HEK293 (cell line): ENCODE data around the gene TCF7L2.

ENCODE experiments used
- CTCF ChIA-PET: fragments of 350-600 bp; formaldehyde crosslinking; extraction: SDS; loops from one replicate; lab custom pipeline; 2021; ENCODE audit warnings: antibody characterized with exemption; lab: Yijun Ruan, JAX
- POLR2A ChIA-PET: fragments of 300-600 bp; formaldehyde crosslinking; extraction: SDS; loops from one replicate; lab custom pipeline; 2020; ENCODE audit warnings: antibody characterized with exemption, inconsistent platforms; lab: Yijun Ruan, JAX
- H3K27ac ChIP-seq: fragments of 200-500 bp; sonication (Bioruptor generic); 2 replicates; pipeline ENCODE4 v1.5.1; 2014; ENCODE audit warnings: low read depth, low read length, control low read depth, inconsistent platforms; ENCODE audit errors: extremely low read depth
- H3K36me3 ChIP-seq, 2 experiments: fragments of 200-500 bp in 1 of 2; sonication (Bioruptor generic) in 1 of 2; 1 replicate in 1 of 2; 2 replicates in 1 of 2; pipeline ENCODE4 v1.5.1; 2014 to 2017; ENCODE audit warnings: inconsistent platforms in 2 of 2, low read length in 2 of 2; ENCODE audit not compliant: control insufficient read depth in 2 of 2, insufficient read depth in 1 of 2
- H3K4me1 ChIP-seq: fragments of 200-500 bp; sonication (Bioruptor generic); 2 replicates; pipeline ENCODE4 v1.5.1; 2014; ENCODE audit warnings: mild to moderate bottlenecking, low read length, inconsistent platforms; ENCODE audit not compliant: control insufficient read depth, insufficient read depth
- H3K4me3 ChIP-seq: 2 replicates; pipeline ENCODE4 v1.5.1; 2011; ENCODE audit warnings: low read depth, mild to moderate bottlenecking, control low read depth, low read length, moderate library complexity
- H3K9me3 ChIP-seq: fragments of 200-500 bp; sonication (Bioruptor generic); 2 replicates; pipeline ENCODE4 v1.5.1; 2014; ENCODE audit warnings: low read depth, low read length, inconsistent platforms; ENCODE audit not compliant: control insufficient read depth, insufficient read depth
- BCL11B ChIP-seq: fragments of 450-650 bp; formaldehyde crosslinking; IDR thresholded peaks from 2 replicates; pipeline ENCODE4 v1.5.1; 2016; ENCODE audit warnings: low read depth, missing biosample characterization, missing genetic modification characterization
- EGR2 ChIP-seq: fragments of 450-650 bp; formaldehyde crosslinking; IDR thresholded peaks from 2 replicates; pipeline ENCODE4 v1.5.1; 2016; ENCODE audit warnings: low read depth, missing biosample characterization, missing genetic modification characterization
- HOXC10 ChIP-seq: sonication (generic); formaldehyde crosslinking; IDR thresholded peaks from 2 replicates; pipeline ENCODE4 v1.8.1; 2023; ENCODE audit warnings: mild to moderate bottlenecking, missing genetic modification reagents
- KLF16 ChIP-seq: fragments of 450-650 bp; formaldehyde crosslinking; IDR thresholded peaks from 2 replicates; pipeline ENCODE4 v1.5.1; 2017; ENCODE audit warnings: missing biosample characterization, missing genetic modification characterization
- PBX3 ChIP-seq: sonication (generic); formaldehyde crosslinking; IDR thresholded peaks from 2 replicates; pipeline ENCODE4 v1.8.1; 2022; ENCODE audit warnings: mild to moderate bottlenecking, moderate library complexity, missing genetic modification reagents
- ZBTB8A ChIP-seq: fragments of 450-650 bp; formaldehyde crosslinking; IDR thresholded peaks from 2 replicates; pipeline ENCODE4 v1.5.1; 2016; ENCODE audit warnings: missing biosample characterization, missing genetic modification characterization
- ZFP37 ChIP-seq: fragments of 450-650 bp; formaldehyde crosslinking; IDR thresholded peaks from 2 replicates; pipeline ENCODE4 v1.5.1; 2016; ENCODE audit warnings: missing biosample characterization, missing genetic modification characterization
- ZNF132 ChIP-seq: fragments of 450-650 bp; formaldehyde crosslinking; IDR thresholded peaks from 2 replicates; pipeline ENCODE4 v1.5.1; 2017; ENCODE audit warnings: missing biosample characterization, missing genetic modification characterization, borderline replicate concordance
- ZNF18 ChIP-seq: fragments of 450-650 bp; formaldehyde crosslinking; IDR thresholded peaks from 2 replicates; pipeline ENCODE4 v1.5.1; 2016; ENCODE audit warnings: missing biosample characterization, missing genetic modification characterization
- ZNF248 ChIP-seq: fragments of 450-650 bp; formaldehyde crosslinking; IDR thresholded peaks from 2 replicates; pipeline ENCODE4 v1.5.1; 2017; ENCODE audit warnings: missing biosample characterization, missing genetic modification characterization
- ZNF292 ChIP-seq: fragments of 450-650 bp; formaldehyde crosslinking; IDR thresholded peaks from 2 replicates; pipeline ENCODE4 v1.5.1; 2016; ENCODE audit warnings: low read depth, missing biosample characterization, missing genetic modification characterization, borderline replicate concordance
- ZNF341 ChIP-seq: fragments of 450-650 bp; formaldehyde crosslinking; IDR thresholded peaks from 2 replicates; pipeline ENCODE4; 2016; ENCODE audit warnings: low read depth, missing biosample characterization, missing genetic modification characterization
- ZNF544 ChIP-seq: fragments of 450-650 bp; formaldehyde crosslinking; IDR thresholded peaks from 2 replicates; pipeline ENCODE4 v1.5.0; 2017; ENCODE audit warnings: missing biosample characterization, missing genetic modification characterization
- ZNF555 ChIP-seq: fragments of 450-650 bp; formaldehyde crosslinking; conservative IDR thresholded peaks from 2 replicates; pipeline ENCODE4 v1.5.1; 2017; ENCODE audit warnings: missing biosample characterization, mild to moderate bottlenecking, missing genetic modification characterization, inconsistent platforms
- ZNF558 ChIP-seq: fragments of 450-650 bp; formaldehyde crosslinking; IDR thresholded peaks from 2 replicates; pipeline ENCODE4 v1.5.1; 2016; ENCODE audit warnings: missing biosample characterization, missing genetic modification characterization
- ZNF596 ChIP-seq: fragments of 450-650 bp; IDR thresholded peaks from 2 replicates; pipeline ENCODE4 v1.5.0; 2018; ENCODE audit warnings: missing biosample characterization, mild to moderate bottlenecking, missing genetic modification characterization, moderate library complexity
- ZNF600 ChIP-seq: fragments of 450-650 bp; formaldehyde crosslinking; IDR thresholded peaks from 2 replicates; pipeline ENCODE4 v1.5.1; 2016; ENCODE audit warnings: missing biosample characterization, missing genetic modification characterization
- ZNF664 ChIP-seq: fragments of 450-650 bp; formaldehyde crosslinking; IDR thresholded peaks from 2 replicates; pipeline ENCODE4 v1.5.1; 2016; ENCODE audit warnings: missing biosample characterization, missing genetic modification characterization
- ZNF677 ChIP-seq: fragments of 450-650 bp; IDR thresholded peaks from 2 replicates; pipeline ENCODE4 v1.5.0; 2018; ENCODE audit warnings: missing biosample characterization, mild to moderate bottlenecking, missing genetic modification characterization, moderate library complexity
- ZNF76 ChIP-seq: fragments of 450-650 bp; formaldehyde crosslinking; IDR thresholded peaks from 2 replicates; pipeline ENCODE4; 2016; ENCODE audit warnings: low read depth, missing biosample characterization, missing genetic modification characterization, borderline replicate concordance
- ZNF776 ChIP-seq: fragments of 450-650 bp; formaldehyde crosslinking; IDR thresholded peaks from 2 replicates; pipeline ENCODE4 v1.5.0; 2017; ENCODE audit warnings: missing biosample characterization, missing genetic modification characterization, borderline replicate concordance
- TF ChIP-seq, protein P1 (sequence below): fragments of 450-650 bp; formaldehyde crosslinking; IDR thresholded peaks from 2 replicates; pipeline ENCODE4 v1.5.1; 2017; ENCODE audit warnings: missing biosample characterization, missing genetic modification characterization
- TF ChIP-seq, protein P2 (sequence below): fragments of 450-650 bp; formaldehyde crosslinking; IDR thresholded peaks from 2 replicates; pipeline ENCODE4 v1.5.1; 2017; ENCODE audit warnings: missing biosample characterization, mild to moderate bottlenecking, missing genetic modification characterization, moderate library complexity
- TF ChIP-seq, protein P3 (sequence below): fragments of 450-650 bp; formaldehyde crosslinking; IDR thresholded peaks from 2 replicates; pipeline ENCODE4 v1.5.1; 2016; ENCODE audit warnings: missing biosample characterization, missing genetic modification characterization
- TF ChIP-seq, protein P4 (sequence below): fragments of 450-650 bp; formaldehyde crosslinking; IDR thresholded peaks from 2 replicates; pipeline ENCODE4 v1.5.1; 2016; ENCODE audit warnings: missing biosample characterization, missing genetic modification characterization

Gene TCF7L2

DNA sequence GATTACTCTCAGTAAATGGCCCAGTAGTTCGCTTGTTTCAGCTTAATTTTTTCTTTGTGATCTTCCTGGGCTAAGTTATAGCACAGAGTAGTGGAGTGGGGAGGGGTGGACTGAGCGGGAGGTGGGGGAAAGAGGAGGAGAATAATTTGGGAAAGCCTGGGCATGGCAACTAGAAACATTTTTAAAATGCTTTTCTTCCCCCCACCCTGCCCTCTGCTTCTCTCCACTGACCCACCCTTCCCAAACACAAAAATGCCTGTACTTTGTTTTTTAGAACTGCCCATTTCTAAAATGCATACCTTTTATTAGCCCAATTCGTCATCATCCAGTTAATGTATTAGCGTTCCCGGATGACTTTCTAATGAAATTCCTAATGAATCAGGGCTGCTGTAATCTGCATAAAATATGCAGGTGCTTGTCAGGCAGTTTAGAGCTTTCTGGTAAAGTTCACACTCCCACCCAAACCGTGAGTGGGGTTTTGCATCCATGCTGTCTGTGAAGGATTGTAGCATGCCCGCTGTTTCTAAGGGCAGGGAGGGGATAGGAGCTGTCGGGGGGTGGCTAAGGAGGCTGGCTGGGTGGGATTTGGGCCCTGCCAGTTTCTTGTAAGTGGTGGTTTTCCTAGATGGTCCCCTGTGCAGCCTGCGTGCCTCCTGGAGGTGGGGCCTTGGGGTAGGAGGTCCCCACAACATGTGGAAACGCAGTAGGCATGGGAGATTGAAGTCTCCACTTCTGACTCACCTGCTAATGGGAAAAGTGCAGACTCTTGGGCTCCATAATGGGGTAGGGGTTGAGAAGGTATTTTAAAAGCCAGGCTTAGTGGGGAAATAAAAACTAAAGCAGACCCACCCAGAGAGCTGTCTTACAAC, 190.3 kb downstream of the TCF7L2 start (continued):
- TF ChIP-seq ZNF132 (tag by site-specific recombination) (no peak), ZNF248 (tag by site-specific recombination) (no peak), ZNF677 (tag by site-specific recombination) (no peak)

GRCh38 chr10:113142601-113143362, 192.7 kb downstream of the TCF7L2 start:
- ChIA-PET CTCF (interaction anchor here (1.1 kb wide), 1 partner anchor 240 kb away, joined by 4 read pairs; no protein-coding TSS in a partner anchor), POLR2A (no interaction called here)
- Histone ChIP-seq H3K36me3 (peaks cover 0 to 46% of the 10 kb centered on the region in 2 experiments; a peak in 2 of 3 replicates), H3K4me1 (0 out of 2 replicates have a peak, but pooled peaks cover 3% of the 10 kb centered on the region), H3K9me3 (no peaks in the 10 kb centered on the region), H3K4me3 (no peak overlapping the region), H3K27ac (peak overlapping the region; percentile 17; the same call in 1 of the 2 replicates)
- TF ChIP-seq ZNF292 (tag by site-specific recombination) (no peak), KLF16 (tag by site-specific recombination) (no peak), ZNF341 (tag by site-specific recombination) (peak; percentile 30; the same call in 1 of the 2 replicates), ZNF555 (no peak), ZNF76 (no peak), PBX3 (CRISPR knock-in tag) (no peak), EGR2 (no peak), ZNF596 (tag by site-specific recombination) (0 out of 2 replicates have a peak, but pooled peaks have one; percentile 12), ZNF664 (tag by site-specific recombination) (no peak), BCL11B (no peak), ZNF18 (tag by site-specific recombination) (no peak), ZNF544 (tag by site-specific recombination) (no peak), ZNF776 (tag by site-specific recombination) (no peak), ZNF558 (tag by site-specific recombination) (no peak), HOXC10 (no peak), ZBTB8A (tag by site-specific recombination) (0 out of 2 replicates have a peak, but pooled peaks have one; percentile 25), ZFP37 (tag by site-specific recombination) (no peak), ZNF600 (tag by site-specific recombination) (no peak)
- TF ChIP-seq, protein P1, sequence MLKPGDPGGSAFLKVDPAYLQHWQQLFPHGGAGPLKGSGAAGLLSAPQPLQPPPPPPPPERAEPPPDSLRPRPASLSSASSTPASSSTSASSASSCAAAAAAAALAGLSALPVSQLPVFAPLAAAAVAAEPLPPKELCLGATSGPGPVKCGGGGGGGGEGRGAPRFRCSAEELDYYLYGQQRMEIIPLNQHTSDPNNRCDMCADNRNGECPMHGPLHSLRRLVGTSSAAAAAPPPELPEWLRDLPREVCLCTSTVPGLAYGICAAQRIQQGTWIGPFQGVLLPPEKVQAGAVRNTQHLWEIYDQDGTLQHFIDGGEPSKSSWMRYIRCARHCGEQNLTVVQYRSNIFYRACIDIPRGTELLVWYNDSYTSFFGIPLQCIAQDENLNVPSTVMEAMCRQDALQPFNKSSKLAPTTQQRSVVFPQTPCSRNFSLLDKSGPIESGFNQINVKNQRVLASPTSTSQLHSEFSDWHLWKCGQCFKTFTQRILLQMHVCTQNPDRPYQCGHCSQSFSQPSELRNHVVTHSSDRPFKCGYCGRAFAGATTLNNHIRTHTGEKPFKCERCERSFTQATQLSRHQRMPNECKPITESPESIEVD (tag by site-specific recombination): peak; percentile 69
- TF ChIP-seq, protein P2, sequence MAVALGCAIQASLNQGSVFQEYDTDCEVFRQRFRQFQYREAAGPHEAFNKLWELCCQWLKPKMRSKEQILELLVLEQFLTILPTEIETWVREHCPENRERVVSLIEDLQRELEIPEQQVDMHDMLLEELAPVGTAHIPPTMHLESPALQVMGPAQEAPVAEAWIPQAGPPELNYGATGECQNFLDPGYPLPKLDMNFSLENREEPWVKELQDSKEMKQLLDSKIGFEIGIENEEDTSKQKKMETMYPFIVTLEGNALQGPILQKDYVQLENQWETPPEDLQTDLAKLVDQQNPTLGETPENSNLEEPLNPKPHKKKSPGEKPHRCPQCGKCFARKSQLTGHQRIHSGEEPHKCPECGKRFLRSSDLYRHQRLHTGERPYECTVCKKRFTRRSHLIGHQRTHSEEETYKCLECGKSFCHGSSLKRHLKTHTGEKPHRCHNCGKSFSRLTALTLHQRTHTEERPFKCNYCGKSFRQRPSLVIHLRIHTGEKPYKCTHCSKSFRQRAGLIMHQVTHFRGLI: 0 out of 2 replicates have a peak, but pooled peaks have one; percentile 30
- TF ChIP-seq, protein P3, sequence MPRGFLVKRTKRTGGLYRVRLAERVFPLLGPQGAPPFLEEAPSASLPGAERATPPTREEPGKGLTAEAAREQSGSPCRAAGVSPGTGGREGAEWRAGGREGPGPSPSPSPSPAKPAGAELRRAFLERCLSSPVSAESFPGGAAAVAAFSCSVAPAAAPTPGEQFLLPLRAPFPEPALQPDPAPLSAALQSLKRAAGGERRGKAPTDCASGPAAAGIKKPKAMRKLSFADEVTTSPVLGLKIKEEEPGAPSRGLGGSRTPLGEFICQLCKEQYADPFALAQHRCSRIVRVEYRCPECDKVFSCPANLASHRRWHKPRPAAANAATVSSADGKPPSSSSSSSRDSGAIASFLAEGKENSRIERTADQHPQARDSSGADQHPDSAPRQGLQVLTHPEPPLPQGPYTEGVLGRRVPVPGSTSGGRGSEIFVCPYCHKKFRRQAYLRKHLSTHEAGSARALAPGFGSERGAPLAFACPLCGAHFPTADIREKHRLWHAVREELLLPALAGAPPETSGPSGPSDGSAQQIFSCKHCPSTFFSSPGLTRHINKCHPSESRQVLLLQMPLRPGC (tag by site-specific recombination): no peak
- TF ChIP-seq, protein P4, sequence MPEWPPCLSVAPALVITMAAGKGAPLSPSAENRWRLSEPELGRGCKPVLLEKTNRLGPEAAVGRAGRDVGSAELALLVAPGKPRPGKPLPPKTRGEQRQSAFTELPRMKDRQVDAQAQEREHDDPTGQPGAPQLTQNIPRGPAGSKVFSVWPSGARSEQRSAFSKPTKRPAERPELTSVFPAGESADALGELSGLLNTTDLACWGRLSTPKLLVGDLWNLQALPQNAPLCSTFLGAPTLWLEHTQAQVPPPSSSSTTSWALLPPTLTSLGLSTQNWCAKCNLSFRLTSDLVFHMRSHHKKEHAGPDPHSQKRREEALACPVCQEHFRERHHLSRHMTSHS (tag by site-specific recombination): no peak
